Ishikawa (cell line): ENCODE results near the gene CHST10.

ENCODE experiments used
- EGR1 ChIP-seq: IDR thresholded peaks from 2 replicates; pipeline ENCODE4 v1.6.1; 2012
- EP300 ChIP-seq: IDR thresholded peaks from 2 replicates; pipeline ENCODE4 v1.6.1; 2012; ENCODE audit warnings: borderline replicate concordance
- FOXM1 ChIP-seq: IDR thresholded peaks from 2 replicates; pipeline ENCODE4 v1.6.1; 2012; ENCODE audit warnings: low read depth, borderline replicate concordance
- RAD21 ChIP-seq: IDR thresholded peaks from 2 replicates; pipeline ENCODE4 v1.6.1; 2012; ENCODE audit warnings: low read depth
- TAF1 ChIP-seq: IDR thresholded peaks from 2 replicates; pipeline ENCODE4 v1.6.1; 2012; ENCODE audit warnings: low read depth, mild to moderate bottlenecking
- TEAD4 ChIP-seq: IDR thresholded peaks from 2 replicates; pipeline ENCODE4 v1.6.1; 2012
- YY1 ChIP-seq: IDR thresholded peaks from 2 replicates; pipeline ENCODE4 v1.6.1; 2012; ENCODE audit warnings: low read depth
- ZBTB7A ChIP-seq: IDR thresholded peaks from 2 replicates; pipeline ENCODE4 v1.6.1; 2012; ENCODE audit warnings: low read depth
- TF ChIP-seq, protein P1 (sequence below): IDR thresholded peaks from 2 replicates; pipeline ENCODE4 v1.6.1; 2012; ENCODE audit warnings: low read depth, mild to moderate bottlenecking
- TF ChIP-seq, protein P2 (sequence below): IDR thresholded peaks from 2 replicates; pipeline ENCODE4 v1.6.1; 2012
- TF ChIP-seq, protein P3 (sequence below): IDR thresholded peaks from 2 replicates; pipeline ENCODE4 v1.6.1; 2012

DNA sequence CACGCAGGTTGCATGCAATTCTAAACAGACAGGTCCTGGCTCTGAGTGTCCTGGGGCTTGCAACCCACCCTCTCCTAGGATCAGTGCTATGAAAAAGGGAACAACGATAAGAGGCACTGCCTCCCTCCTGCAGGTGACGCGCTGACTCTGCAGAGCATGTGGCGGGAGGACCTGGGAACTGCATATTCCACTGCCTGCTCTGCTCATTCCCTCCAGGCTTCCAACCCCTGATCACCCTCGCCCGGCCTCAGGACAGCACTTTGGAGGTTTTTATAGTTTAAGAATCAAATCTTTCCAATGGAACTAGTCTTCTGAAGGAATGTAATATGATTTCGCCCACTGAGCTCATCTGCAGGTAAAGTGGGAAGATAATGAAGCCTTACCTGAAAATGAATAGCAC is 8.5 kb downstream of the CHST10 start:
- TF ChIP-seq EP300 (no peak), TEAD4 (no peak), ZBTB7A (no peak), FOXM1 (no peak), RAD21 (no peak), TAF1 (no peak), EGR1 (no peak), YY1 (no peak)
- TF ChIP-seq, protein P1, sequence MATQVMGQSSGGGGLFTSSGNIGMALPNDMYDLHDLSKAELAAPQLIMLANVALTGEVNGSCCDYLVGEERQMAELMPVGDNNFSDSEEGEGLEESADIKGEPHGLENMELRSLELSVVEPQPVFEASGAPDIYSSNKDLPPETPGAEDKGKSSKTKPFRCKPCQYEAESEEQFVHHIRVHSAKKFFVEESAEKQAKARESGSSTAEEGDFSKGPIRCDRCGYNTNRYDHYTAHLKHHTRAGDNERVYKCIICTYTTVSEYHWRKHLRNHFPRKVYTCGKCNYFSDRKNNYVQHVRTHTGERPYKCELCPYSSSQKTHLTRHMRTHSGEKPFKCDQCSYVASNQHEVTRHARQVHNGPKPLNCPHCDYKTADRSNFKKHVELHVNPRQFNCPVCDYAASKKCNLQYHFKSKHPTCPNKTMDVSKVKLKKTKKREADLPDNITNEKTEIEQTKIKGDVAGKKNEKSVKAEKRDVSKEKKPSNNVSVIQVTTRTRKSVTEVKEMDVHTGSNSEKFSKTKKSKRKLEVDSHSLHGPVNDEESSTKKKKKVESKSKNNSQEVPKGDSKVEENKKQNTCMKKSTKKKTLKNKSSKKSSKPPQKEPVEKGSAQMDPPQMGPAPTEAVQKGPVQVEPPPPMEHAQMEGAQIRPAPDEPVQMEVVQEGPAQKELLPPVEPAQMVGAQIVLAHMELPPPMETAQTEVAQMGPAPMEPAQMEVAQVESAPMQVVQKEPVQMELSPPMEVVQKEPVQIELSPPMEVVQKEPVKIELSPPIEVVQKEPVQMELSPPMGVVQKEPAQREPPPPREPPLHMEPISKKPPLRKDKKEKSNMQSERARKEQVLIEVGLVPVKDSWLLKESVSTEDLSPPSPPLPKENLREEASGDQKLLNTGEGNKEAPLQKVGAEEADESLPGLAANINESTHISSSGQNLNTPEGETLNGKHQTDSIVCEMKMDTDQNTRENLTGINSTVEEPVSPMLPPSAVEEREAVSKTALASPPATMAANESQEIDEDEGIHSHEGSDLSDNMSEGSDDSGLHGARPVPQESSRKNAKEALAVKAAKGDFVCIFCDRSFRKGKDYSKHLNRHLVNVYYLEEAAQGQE, result no peak
- TF ChIP-seq, protein P2, sequence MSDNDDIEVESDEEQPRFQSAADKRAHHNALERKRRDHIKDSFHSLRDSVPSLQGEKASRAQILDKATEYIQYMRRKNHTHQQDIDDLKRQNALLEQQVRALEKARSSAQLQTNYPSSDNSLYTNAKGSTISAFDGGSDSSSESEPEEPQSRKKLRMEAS, result no peak
- TF ChIP-seq, protein P3, sequence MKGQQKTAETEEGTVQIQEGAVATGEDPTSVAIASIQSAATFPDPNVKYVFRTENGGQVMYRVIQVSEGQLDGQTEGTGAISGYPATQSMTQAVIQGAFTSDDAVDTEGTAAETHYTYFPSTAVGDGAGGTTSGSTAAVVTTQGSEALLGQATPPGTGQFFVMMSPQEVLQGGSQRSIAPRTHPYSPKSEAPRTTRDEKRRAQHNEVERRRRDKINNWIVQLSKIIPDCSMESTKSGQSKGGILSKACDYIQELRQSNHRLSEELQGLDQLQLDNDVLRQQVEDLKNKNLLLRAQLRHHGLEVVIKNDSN, result no peak
